VCaP (cell line): ENCODE measurements around the gene HASPIN.

Experiments used
- H3K27ac ChIP-seq: fragments of 450-650 bp; 2 replicates; pipeline ENCODE4 v1.5.1; 2017
- CTCF ChIP-seq: fragments of 450-650 bp; conservative IDR thresholded peaks from 2 replicates; pipeline ENCODE4 v1.5.1; 2017; ENCODE audit warnings: mild to moderate bottlenecking, moderate library complexity

The HASPIN gene

GRCh38 chr17:3771140-3771539 is 47.4 kb downstream of the HASPIN start:
- H3K27ac ChIP-seq, result no peak overlapping the region
- no peak for TF ChIP-seq CTCF

- H3K27ac ChIP-seq, result no peak overlapping the region
- no peak for TF ChIP-seq CTCF
These were observed 49.1 kb downstream of the HASPIN start for GRCh38 chr17:3772764-3773163.

DNA sequence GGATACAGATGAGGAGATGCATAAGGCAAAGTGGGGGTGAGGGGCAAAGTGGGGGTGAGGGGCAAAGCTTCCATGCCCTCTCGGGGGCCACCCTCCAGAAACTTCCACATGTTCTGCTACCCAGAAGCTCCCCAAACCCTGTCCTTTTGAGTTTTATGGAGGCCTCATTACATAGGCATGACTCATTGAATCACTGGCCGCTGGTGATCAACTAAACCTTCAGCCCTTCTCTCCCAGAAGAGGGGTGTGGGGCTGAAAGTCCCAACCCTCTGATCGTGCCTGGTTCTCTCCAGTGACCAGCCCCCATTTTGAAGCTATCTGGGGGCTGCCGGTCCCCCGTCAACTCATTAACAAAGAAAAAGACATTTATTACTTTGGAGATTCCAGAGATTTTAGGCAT is 49.8 kb downstream of the HASPIN start:
- TF ChIP-seq CTCF, result no peak
- H3K27ac ChIP-seq, result no peak overlapping the region

GRCh38 chr17:3773966-3774365 is 50.3 kb downstream of the HASPIN start:
- no peak for TF ChIP-seq CTCF
- H3K27ac ChIP-seq, result no peak overlapping the region
